ENCODE data around the gene FNTB.

GRCh38 chr14:65012353-65012752 is 25.7 kb downstream of the FNTB start:
- TF ChIP-seq POLR2AphosphoS5 (IDR thresholded peaks at IDR 0.05; ENCODE audit: insufficient read depth in 1 of 2, low read depth in 1 of 2), result no peak
- TF ChIP-seq CTCF (IDR thresholded peaks at IDR 0.05), result no peak
- no peak for TF ChIP-seq POLR2A (IDR thresholded peaks at IDR 0.05)
